GM18526 (cell line): ENCODE results near the gene LRIG1.

Experiments
- POLR2A ChIP-seq: IDR thresholded peaks from 3 replicates; pipeline ENCODE4 v1.6.1; 2011; ENCODE audit not compliant: insufficient read length; ENCODE audit errors: extremely low read depth

LRIG1 gene

GRCh38 chr3:66520724-66521123 is 19.9 kb upstream of the LRIG1 start:
- no peak for TF ChIP-seq POLR2A

DNA sequence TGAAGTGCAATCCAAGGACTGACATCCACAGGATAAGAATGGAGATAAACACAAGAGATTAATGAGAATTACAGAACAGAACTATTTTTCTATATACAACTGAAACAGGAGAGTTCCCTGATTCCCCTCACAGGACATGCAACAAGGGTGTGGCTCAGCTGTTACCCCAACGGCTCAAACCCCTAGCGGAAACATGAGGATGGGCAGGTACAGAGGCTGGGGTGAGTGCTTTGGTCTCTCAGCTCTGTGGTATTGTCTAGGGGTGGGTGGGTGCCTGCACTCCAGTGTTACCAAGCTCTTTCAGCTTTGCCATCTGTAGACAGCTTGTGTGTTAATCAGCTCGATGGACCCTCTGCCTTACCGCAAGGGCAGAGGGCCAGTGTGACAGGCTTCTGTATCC is 17.8 kb upstream of the LRIG1 start:
- TF ChIP-seq POLR2A, result no peak

- no peak for TF ChIP-seq POLR2A
Observed at GRCh38 chr3:66518126-66518525, 17.3 kb upstream of the LRIG1 start.

GRCh38 chr3:66517241-66517640 is 16.4 kb upstream of the LRIG1 start:
- no peak for TF ChIP-seq POLR2A

DNA sequence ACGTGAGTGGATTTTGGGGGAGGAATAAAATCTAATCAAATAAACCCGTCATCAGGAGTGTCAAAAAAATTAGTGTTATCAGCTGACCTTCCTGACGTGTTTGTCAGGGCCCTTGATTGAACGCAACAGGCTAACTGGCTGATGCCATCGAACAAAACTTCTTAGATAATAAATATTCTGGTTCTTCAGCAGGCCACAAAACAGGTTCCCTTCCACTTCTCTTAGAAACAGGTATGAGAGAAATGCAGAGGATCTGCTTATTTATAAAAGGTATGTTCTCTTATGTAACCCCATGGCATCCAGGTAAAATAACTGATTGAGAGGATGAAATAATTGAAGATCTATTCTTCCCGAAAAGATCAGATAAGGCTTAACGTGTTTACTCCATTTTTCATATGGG is 7.6 kb upstream of the LRIG1 start:
- no peak for TF ChIP-seq POLR2A

DNA sequence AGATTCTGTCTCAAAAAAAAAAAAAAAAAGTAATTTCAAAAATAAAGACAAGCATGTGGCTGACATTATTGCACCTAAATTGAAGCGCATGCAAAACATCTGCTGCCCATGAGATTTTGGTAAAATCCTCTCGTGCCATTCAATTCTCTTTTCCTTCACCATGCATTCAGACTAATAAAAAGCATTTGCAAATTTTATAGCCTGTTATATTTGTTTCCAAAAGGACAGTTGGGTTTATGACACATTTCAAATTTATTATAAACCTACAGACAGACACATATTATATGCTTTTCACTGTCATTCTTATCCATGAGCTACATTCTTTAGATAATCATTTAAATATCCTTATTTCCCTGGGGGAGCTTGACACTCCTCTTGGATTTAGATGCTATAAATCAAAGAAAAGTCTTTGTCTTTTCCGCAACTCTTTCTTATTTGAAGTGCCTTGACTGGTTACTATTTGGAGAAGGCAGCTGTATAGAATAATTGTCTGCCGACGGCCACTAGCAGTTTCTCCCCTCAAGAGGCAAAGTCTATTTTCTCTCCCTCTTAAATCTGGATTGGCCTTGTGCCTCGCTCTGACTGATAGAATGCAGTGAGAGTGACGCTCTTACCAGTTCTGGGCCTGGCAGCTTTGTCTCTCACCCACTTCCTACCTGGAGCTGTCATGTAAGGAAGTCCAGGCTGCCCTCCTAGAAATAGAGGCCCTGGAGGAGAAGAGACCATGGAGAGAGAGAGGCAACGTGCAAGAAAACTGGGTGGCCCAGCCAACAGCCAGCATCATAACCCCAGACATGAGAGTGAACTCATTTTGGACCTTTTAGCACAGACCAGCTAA is 6.8 kb upstream of the LRIG1 start:
- TF ChIP-seq POLR2A, result no peak

DNA sequence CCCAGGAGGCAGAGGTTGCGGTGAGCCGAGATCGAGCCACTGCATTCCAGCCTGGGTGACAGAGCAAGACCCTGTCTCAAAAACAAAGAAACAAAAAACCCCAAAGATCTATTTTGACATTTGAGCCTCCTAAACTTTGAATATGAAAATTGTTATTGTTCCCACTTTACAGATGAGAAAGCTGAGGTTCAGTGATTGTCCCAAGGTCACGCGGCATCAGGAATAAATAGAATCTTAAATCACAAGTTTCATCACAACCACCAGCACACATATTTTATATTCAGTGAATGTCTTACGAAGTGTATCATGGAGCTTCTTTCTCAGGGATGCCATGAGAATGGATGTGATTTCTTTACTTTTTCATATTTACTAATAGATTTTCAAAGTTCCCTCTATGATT is 5.3 kb upstream of the LRIG1 start:
- no peak for TF ChIP-seq POLR2A

DNA sequence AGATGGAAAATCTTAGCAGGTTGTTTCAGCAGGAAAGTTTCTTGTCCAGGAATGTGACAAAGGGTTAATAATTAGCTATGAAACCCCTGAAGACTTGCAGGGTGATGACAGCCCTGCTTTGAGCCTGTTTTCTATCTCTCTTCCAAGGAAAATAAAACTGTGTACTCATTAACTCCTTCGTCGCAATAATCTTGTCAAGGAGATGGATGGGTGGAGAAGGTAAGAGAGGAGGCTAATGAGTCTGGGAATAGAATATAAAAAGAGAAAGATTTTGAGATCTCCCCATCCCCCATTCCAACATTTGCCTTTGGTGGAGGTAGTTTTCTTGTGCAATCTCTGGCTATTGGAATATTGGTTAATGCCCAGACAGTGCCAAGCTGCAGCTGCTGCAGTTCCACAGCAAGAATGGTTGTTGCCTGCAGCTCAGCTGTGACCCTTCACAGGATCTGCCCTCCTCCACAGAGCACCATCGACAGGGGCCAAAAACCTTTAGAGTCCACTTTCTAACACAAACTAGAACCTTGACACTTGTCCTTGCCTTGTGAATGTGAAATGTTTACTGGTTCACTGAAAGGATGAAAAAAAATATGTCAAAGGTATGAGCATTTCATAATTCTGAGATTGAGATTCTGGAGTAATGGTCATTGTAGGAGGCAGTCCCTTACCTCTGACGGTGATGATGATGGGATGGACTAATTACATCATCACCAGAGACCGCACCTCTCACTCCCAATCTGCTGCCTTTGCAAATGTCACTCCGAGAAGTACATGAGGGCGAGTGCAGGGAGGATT is 4.2 kb upstream of the LRIG1 start:
- TF ChIP-seq POLR2A, result no peak

- no peak for TF ChIP-seq POLR2A
Observed at GRCh38 chr3:66502981-66503380, 2.2 kb upstream of the LRIG1 start.

DNA sequence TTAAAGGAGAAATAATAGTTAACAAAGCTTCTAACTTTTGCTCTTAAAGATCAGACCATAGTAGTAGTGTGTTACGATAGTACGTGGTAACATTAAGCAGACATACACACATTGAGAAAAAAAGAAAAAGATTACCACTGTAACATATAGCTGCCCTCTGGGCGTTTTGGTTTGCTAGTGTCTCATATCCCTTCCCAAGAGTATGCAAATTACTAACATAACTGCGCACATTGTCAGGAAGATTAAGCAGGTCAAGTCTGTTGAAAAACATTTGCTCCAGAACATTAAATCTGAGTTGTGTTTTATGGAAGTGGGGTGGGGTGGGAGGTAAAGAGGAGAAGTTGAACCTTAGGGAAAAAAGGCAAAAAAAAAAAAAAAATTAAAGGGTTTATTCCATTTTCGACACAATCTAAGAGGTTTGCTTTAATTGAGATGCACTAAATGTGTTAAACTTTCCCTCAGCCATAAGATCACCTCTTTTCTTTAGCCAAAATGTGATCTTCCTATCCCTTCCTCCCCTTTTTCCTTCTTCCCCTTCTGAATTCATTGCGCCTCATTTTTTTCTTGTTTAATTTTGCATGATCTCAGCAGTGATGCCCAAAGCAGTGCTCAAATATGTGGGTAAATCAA is 1.5 kb upstream of the LRIG1 start:
- no peak for TF ChIP-seq POLR2A

DNA sequence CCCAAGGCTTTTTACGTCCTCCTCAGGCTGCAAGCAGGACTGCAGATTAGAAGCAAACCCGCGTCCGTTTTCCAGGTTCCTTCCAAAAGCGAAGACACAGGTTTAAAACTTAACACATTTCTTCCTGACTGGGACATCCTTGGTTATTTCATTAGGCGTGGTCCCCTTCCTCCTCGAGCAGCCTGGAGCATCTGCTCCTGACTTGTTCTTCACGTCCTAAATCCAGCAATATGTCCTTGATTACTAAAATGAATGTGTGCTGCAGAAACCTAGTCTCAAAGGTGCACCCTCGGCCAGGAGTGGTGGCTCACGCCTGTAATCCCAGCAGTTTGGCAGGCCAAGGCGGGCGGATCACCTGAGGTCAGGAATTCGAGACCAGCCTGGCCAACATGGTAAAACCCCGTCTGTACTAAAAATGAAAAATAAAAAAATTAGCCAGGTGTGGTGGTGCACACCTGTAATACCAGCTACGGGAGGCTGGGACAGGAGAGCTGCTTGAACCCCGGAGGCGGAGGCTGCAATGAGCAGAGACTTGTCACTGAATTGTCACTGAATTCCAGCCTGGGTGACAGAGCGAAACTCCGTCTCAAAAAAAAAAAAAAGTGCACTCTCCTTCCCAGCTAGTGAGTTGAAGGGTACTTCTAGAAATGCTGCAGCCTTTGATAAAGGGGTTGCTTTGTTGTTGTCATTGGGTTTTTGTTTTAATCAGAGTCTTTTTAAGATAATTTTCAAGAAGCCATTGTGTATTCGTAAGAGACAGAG is 842 bp upstream of the LRIG1 start:
- no peak for TF ChIP-seq POLR2A

GRCh38 chr3:66499881-66500575 is 794 bp downstream of the LRIG1 start:
- no peak for TF ChIP-seq POLR2A

DNA sequence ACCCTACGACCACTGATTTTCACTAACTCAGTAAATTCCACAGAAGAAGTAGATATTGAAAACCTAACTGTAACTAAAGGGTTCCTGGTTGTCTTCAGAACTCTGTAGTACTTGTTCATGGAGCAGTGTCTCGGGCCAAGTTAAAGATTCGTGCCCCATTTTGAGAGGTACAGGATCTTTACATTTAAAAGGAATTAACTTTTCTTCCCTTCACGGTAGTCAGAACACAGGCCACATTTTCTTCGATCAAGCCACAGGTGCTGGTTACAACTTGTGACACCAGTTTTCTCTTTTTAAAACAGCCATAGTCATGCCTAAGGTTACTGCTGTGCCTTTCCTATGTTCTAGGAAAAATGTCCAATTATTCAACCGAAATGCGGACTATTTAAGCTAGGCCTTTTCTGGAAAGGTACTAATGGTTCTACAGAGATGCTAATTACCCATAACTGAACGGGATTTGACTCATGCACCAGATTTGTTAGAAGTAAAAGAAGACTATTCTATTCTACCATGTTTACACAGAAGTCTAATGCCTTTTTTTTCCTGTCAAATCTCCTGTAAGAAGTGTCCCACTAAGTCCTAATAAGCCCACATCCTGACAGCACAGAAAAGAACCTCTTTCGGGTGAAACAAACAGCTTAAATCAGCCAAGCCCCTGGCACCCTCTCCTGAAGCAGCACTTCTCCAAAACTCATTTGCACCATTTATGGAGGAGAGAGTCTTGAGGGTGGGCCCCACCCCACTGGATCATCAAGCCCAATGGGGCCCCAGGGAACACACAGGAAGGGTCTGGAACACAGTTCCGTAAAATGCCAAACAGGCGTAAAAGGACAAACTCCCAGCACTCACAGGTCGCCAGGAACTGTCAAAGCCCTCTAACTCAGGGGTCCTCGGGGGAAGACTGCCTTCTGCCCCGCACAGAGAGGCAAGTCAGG is 1.9 kb downstream of the LRIG1 start:
- no peak for TF ChIP-seq POLR2A
